IMR-90 (cell line): Measurements from ENCODE around the gene ZSWIM8. TPM values are rescaled to one million over a fixed set of nuclear protein-coding genes. Genes with fewer than 3 reads are reported as not detected.

Experiments
- ATAC-seq: fragments of 200-7000 bp; cut with Tn5 transposase; 2 replicates; pipeline ENCODE4 v1.9.1; 2020; ENCODE audit warnings: low read depth, mild to moderate bottlenecking, moderate library complexity
- BruUV-seq: library from RNA; stranded (reverse); fragments of 400-500 nt; replicated peaks from 2 replicates; lab custom pipeline; 2021; lab: Mats Ljungman, UMichigan
- CTCF ChIA-PET: fragments of 300-600 bp; formaldehyde crosslinking; extraction: SDS; loops from one replicate; lab custom pipeline; 2021; ENCODE audit warnings: antibody characterized with exemption; lab: Yijun Ruan, JAX
- POLR2A ChIA-PET: fragments of 300-600 bp; sonication (Branson Sonifier 250); formaldehyde crosslinking; loops from one replicate; lab custom pipeline; 2022; ENCODE audit warnings: antibody characterized with exemption; ENCODE audit not compliant: unreplicated experiment; lab: Charles Lee
- DNase-seq: peaks from one replicate; pipeline ENCODE4 v3.0.0; 2013
- H2AFZ ChIP-seq: replicated peaks from 2 replicates; pipeline ENCODE3; 2013; ENCODE audit warnings: low read length, mild to moderate bottlenecking; ENCODE audit not compliant: poor library complexity
- H2AK5ac ChIP-seq: 2 replicates; pipeline ENCODE4 v1.6.1; 2013; ENCODE audit warnings: low read depth, low read length, inconsistent platforms
- H2AK9ac ChIP-seq: replicated peaks from 2 replicates; pipeline ENCODE3; 2013; ENCODE audit warnings: mild to moderate bottlenecking, low read depth, low read length, moderate library complexity; ENCODE audit not compliant: poor library complexity
- H2BK120ac ChIP-seq: 2 replicates; pipeline ENCODE4 v1.6.1; 2013; ENCODE audit warnings: low read depth, low read length, inconsistent platforms
- H2BK15ac ChIP-seq: 3 replicates; pipeline ENCODE4 v1.6.1; 2013; ENCODE audit warnings: low read depth, low read length, inconsistent platforms
- H2BK20ac ChIP-seq: 2 replicates; pipeline ENCODE4 v1.6.1; 2013; ENCODE audit warnings: low read depth, mild to moderate bottlenecking, inconsistent platforms, low read length, moderate library complexity
- H2BK5ac ChIP-seq: 2 replicates; pipeline ENCODE4 v1.6.1; 2013; ENCODE audit warnings: mild to moderate bottlenecking, low read depth, low read length, inconsistent platforms; ENCODE audit not compliant: poor library complexity, severe bottlenecking
- H3K14ac ChIP-seq: replicated peaks from 2 replicates; pipeline ENCODE4 v1.6.1; 2013; ENCODE audit warnings: low read depth, low read length, inconsistent platforms
- H3K18ac ChIP-seq: 2 replicates; pipeline ENCODE4 v1.6.1; 2013; ENCODE audit warnings: low read depth, low read length, control low read depth
- H3K23ac ChIP-seq: 2 replicates; pipeline ENCODE4 v1.6.1; 2013; ENCODE audit warnings: low read depth, low read length, inconsistent platforms
- H3K27ac ChIP-seq: 2 replicates; pipeline ENCODE4 v1.5.1; 2013; ENCODE audit warnings: mild to moderate bottlenecking, control low read depth, low read length; ENCODE audit not compliant: insufficient read depth
- H3K27me3 ChIP-seq: 2 replicates; pipeline ENCODE4 v1.6.1; 2013; ENCODE audit warnings: low read length; ENCODE audit not compliant: control insufficient read depth, insufficient read depth
- H3K36me3 ChIP-seq: 2 replicates; pipeline ENCODE4 v1.6.1; 2013; ENCODE audit warnings: low read length, mixed read lengths; ENCODE audit not compliant: control insufficient read depth, insufficient read depth
- H3K4ac ChIP-seq: 2 replicates; pipeline ENCODE4 v1.6.1; 2013; ENCODE audit warnings: low read depth, low read length, inconsistent platforms
- H3K4me1 ChIP-seq: 2 replicates; pipeline ENCODE4 v1.6.1; 2013; ENCODE audit warnings: low read length, mixed read lengths; ENCODE audit not compliant: control insufficient read depth, insufficient read depth
- H3K4me2 ChIP-seq: 2 replicates; pipeline ENCODE4 v1.6.1; 2013; ENCODE audit warnings: low read depth, mild to moderate bottlenecking, control low read depth, low read length, moderate library complexity
- H3K4me3 ChIP-seq: 2 replicates; pipeline ENCODE4 v1.5.1; 2013; ENCODE audit warnings: low read depth, mild to moderate bottlenecking, control low read depth, low read length, moderate library complexity; ENCODE audit not compliant: insufficient read depth
- H3K56ac ChIP-seq: 2 replicates; pipeline ENCODE4 v1.6.1; 2013; ENCODE audit warnings: low read length, inconsistent platforms; ENCODE audit not compliant: insufficient read depth; ENCODE audit errors: extremely low read depth
- H3K79me1 ChIP-seq, 2 experiments: 2 replicates each; pipeline ENCODE4 v1.6.1; 2013; ENCODE audit warnings: low read length in 2 of 2, inconsistent platforms in 1 of 2, low read depth in 1 of 2
- H3K9ac ChIP-seq: 2 replicates; pipeline ENCODE4 v1.6.1; 2013; ENCODE audit warnings: low read depth, low read length, control low read depth
- H3K9me1 ChIP-seq: 2 replicates; pipeline ENCODE4 v1.6.1; 2013; ENCODE audit warnings: low read length, inconsistent platforms; ENCODE audit not compliant: insufficient read depth
- H3K9me3 ChIP-seq: 2 replicates; pipeline ENCODE4 v1.6.1; 2013; ENCODE audit warnings: low read length; ENCODE audit not compliant: control insufficient read depth, insufficient read depth
- H4K20me1 ChIP-seq: 2 replicates; pipeline ENCODE4 v1.6.1; 2013; ENCODE audit warnings: low read length, inconsistent platforms; ENCODE audit not compliant: insufficient read depth
- H4K5ac ChIP-seq: 2 replicates; pipeline ENCODE4 v1.6.1; 2013; ENCODE audit warnings: mild to moderate bottlenecking, low read depth, low read length, control low read depth
- H4K8ac ChIP-seq, 2 experiments: 2 replicates each; pipeline ENCODE4 v1.6.1; 2013; ENCODE audit warnings: low read depth in 2 of 2, low read length in 2 of 2, control low read depth in 1 of 2, inconsistent platforms in 1 of 2
- H4K91ac ChIP-seq: 2 replicates; pipeline ENCODE4 v1.6.1; 2013; ENCODE audit warnings: low read depth, low read length, inconsistent platforms; ENCODE audit not compliant: insufficient read depth
- MAFK ChIP-seq: IDR thresholded peaks from 2 replicates; pipeline ENCODE4 v1.6.1; 2012; ENCODE audit warnings: low read depth, low read length, improper control_type of control experiment
- MXI1 ChIP-seq: IDR thresholded peaks from 2 replicates; pipeline ENCODE4 v1.6.1; 2012; ENCODE audit warnings: low read depth, mild to moderate bottlenecking, low read length, moderate library complexity, borderline replicate concordance
- RFX5 ChIP-seq: IDR thresholded peaks from 2 replicates; pipeline ENCODE4 v1.8.0; 2012; ENCODE audit warnings: low read depth, mild to moderate bottlenecking, low read length, moderate library complexity
- WGBS, 2 experiments: methylation state at CpG; one replicate each; pipeline versions ENCODE4 v1.1.5 to v1.1.7; 2013; ENCODE audit warnings: missing lambda C conversion rate in 2 of 2; ENCODE audit not compliant: insufficient read length in 1 of 2; ENCODE audit errors: extremely low coverage in 2 of 2; 5-methylcytosine and 5-hydroxymethylcytosine counted together
- dilution Hi-C: fragments of 300-500 bp; cut with HindIII; formaldehyde crosslinking; loops from one replicate; pipeline ENCODE4 v1.14.3; 2018; ENCODE audit warnings: low sequenced_read_pairs; ENCODE audit not compliant: unreplicated experiment
- in situ Hi-C: fragments of 300-500 bp; cut with MboI; formaldehyde crosslinking; loops from 3 replicates; pipeline ENCODE4 v1.14.3; 2019; ENCODE audit warnings: low sequenced_read_pairs, inconsistent platforms, mixed read lengths
- intact Hi-C: fragments of 100-400 bp; cut with micrococcal nuclease; formaldehyde crosslinking; loops from 2 replicates; pipeline ENCODE4 v1.10.0; 2022
- polyA plus RNA-seq, 3 experiments: library from polyadenylated mRNA; depleted of rRNA; stranded (reverse); fragments of >200 nt; gene quantifications; 2 replicates each; pipeline ENCODE4 v1.2.3, GENCODE V29; 2012; ENCODE audit warnings: low replicate concordance in 1 of 3
- total RNA-seq: library from RNA; depleted of rRNA; stranded (reverse); fragments of >200 nt; gene quantifications from 2 replicates; pipeline ENCODE4 v1.2.3, GENCODE V29; 2012
- TF ChIP-seq, protein P1 (sequence below): fragments of 150-350 bp; IDR thresholded peaks from 2 replicates; pipeline ENCODE4 v1.6.1; 2017; ENCODE audit warnings: mild to moderate bottlenecking, antibody characterized with exemption, low read length, low read depth

ZSWIM8 gene
- total and polyA plus RNA-seq, 2 of the 4 experiments (the other 2 are of a cell fraction): 16.8 to 103 TPM

DNA sequence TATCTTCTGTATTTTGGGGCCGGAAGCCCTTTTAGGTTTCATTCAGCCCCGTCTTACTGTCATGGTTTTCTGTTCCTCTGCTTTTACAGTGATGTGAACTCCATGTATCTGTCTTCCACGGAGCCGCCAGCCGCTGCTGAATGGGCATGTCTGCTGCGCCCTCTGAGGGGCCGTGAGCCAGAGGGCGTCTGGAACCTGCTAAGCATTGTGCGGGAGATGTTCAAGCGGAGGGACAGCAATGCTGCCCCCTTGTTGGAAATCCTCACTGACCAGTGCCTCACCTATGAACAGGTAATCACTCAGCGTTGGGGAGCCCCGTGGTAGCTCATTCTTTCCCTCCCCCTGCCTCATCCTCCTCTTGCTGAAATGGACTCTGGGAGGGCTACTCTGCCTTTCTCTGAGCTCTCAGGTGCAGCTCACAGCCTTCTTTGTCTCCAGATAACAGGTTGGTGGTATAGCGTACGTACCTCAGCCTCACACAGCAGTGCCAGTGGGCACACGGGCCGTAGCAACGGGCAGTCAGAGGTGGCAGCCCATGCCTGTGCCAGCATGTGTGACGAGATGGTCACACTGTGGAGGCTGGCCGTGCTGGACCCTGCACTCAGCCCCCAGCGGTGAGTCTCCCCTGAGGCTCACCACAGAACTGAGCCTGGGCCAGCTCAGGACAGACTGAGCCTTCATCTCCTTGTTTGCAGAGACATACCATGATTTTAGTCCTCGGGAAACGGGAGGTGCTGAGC lies 5.7 kb downstream of the ZSWIM8 start:
- CTCF ChIA-PET: no interaction called here

More for the DNA sequence above, 5.7 kb downstream of the ZSWIM8 start:
- Histone ChIP-seq H2AK5ac (no peak overlapping the region), H3K36me3 (peaks cover 67% of the 10 kb centered on the region), H2AFZ (no peak overlapping the region), H2BK20ac (no peak overlapping the region), H3K9me3 (no peaks in the 10 kb centered on the region), H3K4me3 (no peak overlapping the region), H4K91ac (no peak overlapping the region), H4K5ac (no peak overlapping the region), H2AK9ac (no peak overlapping the region), H3K27me3 (no peaks in the 10 kb centered on the region), H3K18ac (no peak overlapping the region), H3K9ac (no peak overlapping the region), H3K4me2 (no peak overlapping the region), H3K23ac (no peak overlapping the region), H2BK15ac (no peak overlapping the region), H3K27ac (no peak overlapping the region), H4K20me1 (peaks cover 34% of the 10 kb centered on the region), H3K4me1 (peaks cover 3% of the 10 kb centered on the region; the same call in 1 of the 2 replicates), H3K4ac (no peak overlapping the region), H2BK120ac (no peak overlapping the region), H3K79me1 (peaks cover 18 to 52% of the 10 kb centered on the region in 2 experiments), H3K9me1 (peaks cover 13% of the 10 kb centered on the region; the same call in 1 of the 2 replicates), H3K14ac (no peak overlapping the region), H2BK5ac (no peak overlapping the region), H4K8ac (no peak overlapping the region), H3K56ac (no peak overlapping the region)
- no peak for DNase-seq
- in situ Hi-C loops (no loop called here), intact Hi-C loops (no loop called here), dilution Hi-C loops (no loop called here)
- no peak for ATAC-seq
- whole genome bisulfite sequencing, 2 experiments: 94% methylated on average over 17 of the region's 22 CpGs; no CpG with 5 or more reads in 1 of the 2 experiments
- POLR2A ChIA-PET: no interaction called here
- BruUV-seq: no TSS peak
- TF ChIP-seq MAFK (no peak), MXI1 (no peak), RFX5 (no peak)
- TF ChIP-seq, protein P1, sequence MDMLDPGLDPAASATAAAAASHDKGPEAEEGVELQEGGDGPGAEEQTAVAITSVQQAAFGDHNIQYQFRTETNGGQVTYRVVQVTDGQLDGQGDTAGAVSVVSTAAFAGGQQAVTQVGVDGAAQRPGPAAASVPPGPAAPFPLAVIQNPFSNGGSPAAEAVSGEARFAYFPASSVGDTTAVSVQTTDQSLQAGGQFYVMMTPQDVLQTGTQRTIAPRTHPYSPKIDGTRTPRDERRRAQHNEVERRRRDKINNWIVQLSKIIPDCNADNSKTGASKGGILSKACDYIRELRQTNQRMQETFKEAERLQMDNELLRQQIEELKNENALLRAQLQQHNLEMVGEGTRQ: no peak
